ENCODE data around the gene SNX13.

DNA sequence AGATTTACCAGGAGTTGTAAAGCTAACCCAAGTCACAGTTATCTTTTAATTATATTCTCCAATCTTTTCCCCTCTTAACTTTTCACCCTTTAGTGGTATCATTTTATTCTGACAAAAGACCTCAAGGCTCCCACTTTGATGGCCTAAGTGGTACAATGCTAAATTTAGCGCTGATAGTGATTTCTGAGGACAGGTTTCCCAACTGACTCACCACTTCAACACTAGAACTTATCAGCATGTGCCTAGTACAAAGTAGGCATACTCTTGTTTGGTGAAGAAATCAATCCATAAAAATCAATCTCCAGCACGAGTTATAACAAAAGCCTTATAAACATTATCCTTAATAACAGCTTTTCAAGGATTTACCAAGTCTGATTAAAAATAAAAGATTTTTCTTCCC is 7.5 kb downstream of the SNX13 start:
- no peak for TF ChIP-seq POLR2A (IDR thresholded peaks at IDR 0.05; ENCODE audit: extremely low read depth, insufficient read length)
- TF ChIP-seq, protein P1, sequence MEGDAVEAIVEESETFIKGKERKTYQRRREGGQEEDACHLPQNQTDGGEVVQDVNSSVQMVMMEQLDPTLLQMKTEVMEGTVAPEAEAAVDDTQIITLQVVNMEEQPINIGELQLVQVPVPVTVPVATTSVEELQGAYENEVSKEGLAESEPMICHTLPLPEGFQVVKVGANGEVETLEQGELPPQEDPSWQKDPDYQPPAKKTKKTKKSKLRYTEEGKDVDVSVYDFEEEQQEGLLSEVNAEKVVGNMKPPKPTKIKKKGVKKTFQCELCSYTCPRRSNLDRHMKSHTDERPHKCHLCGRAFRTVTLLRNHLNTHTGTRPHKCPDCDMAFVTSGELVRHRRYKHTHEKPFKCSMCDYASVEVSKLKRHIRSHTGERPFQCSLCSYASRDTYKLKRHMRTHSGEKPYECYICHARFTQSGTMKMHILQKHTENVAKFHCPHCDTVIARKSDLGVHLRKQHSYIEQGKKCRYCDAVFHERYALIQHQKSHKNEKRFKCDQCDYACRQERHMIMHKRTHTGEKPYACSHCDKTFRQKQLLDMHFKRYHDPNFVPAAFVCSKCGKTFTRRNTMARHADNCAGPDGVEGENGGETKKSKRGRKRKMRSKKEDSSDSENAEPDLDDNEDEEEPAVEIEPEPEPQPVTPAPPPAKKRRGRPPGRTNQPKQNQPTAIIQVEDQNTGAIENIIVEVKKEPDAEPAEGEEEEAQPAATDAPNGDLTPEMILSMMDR (IDR thresholded peaks at IDR 0.05; ENCODE audit: low read depth, low read length): no peak
- TF ChIP-seq, protein P2, sequence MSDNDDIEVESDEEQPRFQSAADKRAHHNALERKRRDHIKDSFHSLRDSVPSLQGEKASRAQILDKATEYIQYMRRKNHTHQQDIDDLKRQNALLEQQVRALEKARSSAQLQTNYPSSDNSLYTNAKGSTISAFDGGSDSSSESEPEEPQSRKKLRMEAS (IDR thresholded peaks at IDR 0.05; ENCODE audit: low read depth, low read length): no peak
- no peak for TF ChIP-seq MYC (IDR thresholded peaks at IDR 0.05; ENCODE audit: low read depth, low read length)
